Bone marrow (tissue), 2 donors: ENCODE data around the gene TFAP2D.

Source experiments
- DNase-seq, 2 donors: peaks; one replicate each; lab custom pipeline; 2025; lab: John Stamatoyannopoulos, UW

TFAP2D gene

GRCh38 chr6:50720623-50721022, 7.3 kb downstream of the TFAP2D start:
- DNase-seq, result no peak

GRCh38 chr6:50721978-50722377, 8.7 kb downstream of the TFAP2D start:
- no peak for DNase-seq

- no peak for DNase-seq
Observed at GRCh38 chr6:50722829-50723554, 9.7 kb downstream of the TFAP2D start.

GRCh38 chr6:50724381-50725124, 11.2 kb downstream of the TFAP2D start:
- no peak for DNase-seq

- no peak for DNase-seq
Observed at GRCh38 chr6:50734488-50734887, 21.2 kb downstream of the TFAP2D start.

- no peak for DNase-seq
Observed at GRCh38 chr6:50742161-50742560, 28.8 kb downstream of the TFAP2D start.

- DNase-seq, result no peak
Observed at GRCh38 chr6:50744976-50745375, 31.6 kb downstream of the TFAP2D start.

- no peak for DNase-seq
Observed at GRCh38 chr6:50762798-50763197, 49.5 kb downstream of the TFAP2D start.

GRCh38 chr6:50778696-50779095, 65.4 kb downstream of the TFAP2D start:
- DNase-seq, result no peak

- no peak for DNase-seq
Observed at GRCh38 chr6:50780382-50780781, 67.1 kb downstream of the TFAP2D start.

GRCh38 chr6:50785921-50786320, 72.6 kb downstream of the TFAP2D start:
- DNase-seq, result no peak

GRCh38 chr6:50791900-50792508, 78.7 kb downstream of the TFAP2D start:
- no peak for DNase-seq

- DNase-seq, result no peak
Observed at GRCh38 chr6:50792771-50793170, 79.4 kb downstream of the TFAP2D start.

- DNase-seq, result no peak
Observed at GRCh38 chr6:50795574-50795973, 82.2 kb downstream of the TFAP2D start.

GRCh38 chr6:50804283-50804682, 91.0 kb downstream of the TFAP2D start:
- DNase-seq, result no peak

- DNase-seq, result no peak
Observed at GRCh38 chr6:50807035-50807434, 93.7 kb downstream of the TFAP2D start.

GRCh38 chr6:50815436-50816114, 102.2 kb downstream of the TFAP2D start:
- no peak for DNase-seq

- peak; percentile 8 to 12 for DNase-seq
Observed at GRCh38 chr6:50816115-50816675, 102.9 kb downstream of the TFAP2D start.

GRCh38 chr6:50816947-50817645, 103.8 kb downstream of the TFAP2D start:
- no peak for DNase-seq

- no peak for DNase-seq
Observed at GRCh38 chr6:50817646-50817950, 104.3 kb downstream of the TFAP2D start.

GRCh38 chr6:50818020-50818419, 104.7 kb downstream of the TFAP2D start:
- no peak for DNase-seq

- DNase-seq, result no peak
Observed at GRCh38 chr6:50818673-50819072, 105.3 kb downstream of the TFAP2D start, which contains the start of gene TFAP2B. TSS of gene TFAP2B (plus strand) at chr6:50818871. CDS start at chr6:50818892, 21 bp downstream.
